K562 (cell line): ENCODE measurements around the gene RBFOX1. TPM values are rescaled to one million over a fixed set of nuclear protein-coding genes. Genes with fewer than 3 reads are reported as not detected.

ENCODE experiments used
- ATAC-seq: fragments of 200-7000 bp; cut with Tn5 transposase; 3 replicates; pipeline ENCODE4 v1.9.1; 2020; ENCODE audit warnings: moderate library complexity
- BruUV-seq: library from RNA; stranded (reverse); fragments of 400-500 nt; replicated peaks from 2 replicates; lab custom pipeline; 2021; lab: Mats Ljungman, UMichigan
- CTCF ChIA-PET: fragments of 300-600 bp; formaldehyde crosslinking; extraction: SDS; loops from one replicate; lab custom pipeline; 2021; ENCODE audit warnings: low intra/inter-chr PET ratio; lab: Yijun Ruan, JAX
- POLR2A ChIA-PET: fragments of 300-600, 350-650 bp; sonication (Branson Sonifier 250); formaldehyde crosslinking; extraction: SDS; loops from one replicate; lab custom pipeline; 2021; ENCODE audit warnings: antibody characterized with exemption, inconsistent platforms; lab: Yijun Ruan, JAX
- DNase-seq, 4 experiments: peaks; one replicate each; pipeline versions ENCODE4 v3.0.0 to v3.0.0-alpha.2; 2011 to 2018; ENCODE audit warnings: low spot score in 3 of 4, mixed read lengths in 3 of 4; ENCODE audit errors: extremely low read depth in 1 of 4
- FAIRE-seq: peaks from 2 replicates; lab custom pipeline; 2011; peaks lifted over from hg19 to GRCh38; lab: Jason Lieb, UNC
- H2AFZ ChIP-seq: 2 replicates; pipeline ENCODE4 v1.6.0; 2011; ENCODE audit warnings: low read depth, low read length, control low read depth, inconsistent platforms
- H3K27ac ChIP-seq: fragments of 200-600 bp; 3 replicates; pipeline ENCODE4 v1.8.0; 2011; ENCODE audit warnings: low read depth, mild to moderate bottlenecking, control low read depth, inconsistent platforms, low read length, moderate library complexity, mixed read lengths; ENCODE audit errors: extremely low read depth
- H3K27me3 ChIP-seq, 2 experiments: fragments of 300-600 bp in 1 of 2; 2 replicates in 1 of 2; 3 replicates in 1 of 2; pipeline versions ENCODE4 v1.6.0 to v1.8.0; 2011; ENCODE audit warnings: inconsistent platforms in 2 of 2, low read length in 2 of 2, mild to moderate bottlenecking in 1 of 2, mixed read lengths in 1 of 2, moderate library complexity in 1 of 2; ENCODE audit not compliant: control insufficient read depth in 2 of 2, insufficient read depth in 2 of 2
- H3K36me3 ChIP-seq: fragments of 300-600 bp; 3 replicates; pipeline ENCODE4 v1.8.0; 2011; ENCODE audit warnings: mild to moderate bottlenecking, low read length, inconsistent platforms; ENCODE audit not compliant: control insufficient read depth, insufficient read depth
- H3K4me1 ChIP-seq, 2 experiments: fragments of 200-600 bp in 1 of 2; replicated peaks in 1 of 2; 2 replicates in 1 of 2; 3 replicates in 1 of 2; pipeline versions ENCODE4 v1.5.1 to v1.8.0; 2011; ENCODE audit warnings: inconsistent platforms in 2 of 2, low read length in 2 of 2, mild to moderate bottlenecking in 1 of 2, mixed read lengths in 1 of 2, moderate library complexity in 1 of 2; ENCODE audit not compliant: control insufficient read depth in 2 of 2, insufficient read depth in 2 of 2
- H3K4me2 ChIP-seq: 2 replicates; pipeline ENCODE4 v1.6.1; 2011; ENCODE audit warnings: low read length, control low read depth, inconsistent platforms, mixed read lengths; ENCODE audit not compliant: insufficient read depth
- H3K4me3 ChIP-seq: fragments of 200-600 bp; sonication (generic), shearing (Covaris generic); 2 replicates; pipeline ENCODE4 v1.5.1; 2016; ENCODE audit warnings: control low read depth, inconsistent platforms
- H3K79me2 ChIP-seq: fragments of 200-600 bp; 3 replicates; pipeline ENCODE4 v1.8.0; 2011; ENCODE audit warnings: low read length, inconsistent platforms; ENCODE audit not compliant: control insufficient read depth, insufficient read depth
- H3K9ac ChIP-seq, 2 experiments: 2 replicates each; pipeline versions ENCODE4 v1.6.0 to v1.6.1; 2011; ENCODE audit warnings: low read depth in 2 of 2, low read length in 2 of 2, control low read depth in 1 of 2, inconsistent platforms in 1 of 2, mild to moderate bottlenecking in 1 of 2, mixed read lengths in 1 of 2; ENCODE audit not compliant: insufficient read depth in 1 of 2
- H3K9me1 ChIP-seq: one replicate; pipeline ENCODE4 v1.6.0; 2011; ENCODE audit warnings: inconsistent platforms, mild to moderate bottlenecking, low read length, moderate library complexity; ENCODE audit not compliant: control insufficient read depth, insufficient read depth
- H3K9me3 ChIP-seq: replicated peaks from 2 replicates; pipeline ENCODE4 v1.5.1; 2011; ENCODE audit warnings: low read depth, low read length, inconsistent platforms; ENCODE audit not compliant: control insufficient read depth, insufficient read depth
- H4K20me1 ChIP-seq: replicated peaks from 2 replicates; pipeline ENCODE4 v1.6.1; 2011; ENCODE audit warnings: low read length, inconsistent platforms, mixed read lengths; ENCODE audit not compliant: control insufficient read depth, insufficient read depth
- ELF4 ChIP-seq: fragments of 450-650 bp; formaldehyde crosslinking; IDR thresholded peaks from 2 replicates; pipeline ENCODE4 v1.4.0; 2022; ENCODE audit warnings: missing genetic modification characterization
- MLX ChIP-seq, 2 experiments: fragments of 450-650 bp in 1 of 2; sonication (generic) in 1 of 2; formaldehyde crosslinking; conservative IDR thresholded peaks; 2 replicates each; pipeline versions ENCODE4 v1.4.0 to v1.8.1; 2020 to 2022; ENCODE audit warnings: mild to moderate bottlenecking in 1 of 2, missing genetic modification reagents in 1 of 2
- NFATC3 ChIP-seq: fragments of 450-650 bp; IDR thresholded peaks from 2 replicates; pipeline ENCODE4 v1.6.1; 2017; ENCODE audit warnings: mild to moderate bottlenecking
- WGBS: fragments of 100-300 bp; shearing (Covaris generic); methylation state at CpG from one replicate; pipeline ENCODE4 v1.1.6; 2016; ENCODE audit warnings: low coverage, mixed read lengths; ENCODE audit not compliant: insufficient coverage; ENCODE audit errors: missing lambda C conversion rate; 5-methylcytosine and 5-hydroxymethylcytosine counted together
- in situ Hi-C: fragments of 300-500 bp; cut with MboI; formaldehyde crosslinking; loops from 4 replicates; pipeline ENCODE4 v1.15.0; 2018; ENCODE audit warnings: inconsistent platforms, mixed read lengths
- intact Hi-C: fragments of 100-400 bp; cut with micrococcal nuclease; formaldehyde crosslinking; loops from 2 replicates; pipeline ENCODE4 v1.14.2; 2022
- polyA plus RNA-seq, 8 experiments: library from polyadenylated mRNA; depleted of rRNA in 4 of 8; stranded (reverse) in 5 of 8; unstranded in 3 of 8; fragments of >200 nt; fragmentation: Nextera tagmentation in 2 of 8; fragmentation: Illumina TruSeq in 1 of 8; extraction: Ambion mirVana in 2 of 8; extraction: Trizol in 1 of 8; gene quantifications; 2 replicates each; pipeline versions ENCODE4 v1.2.1 to v1.2.3, GENCODE V29; 2011 to 2014; ENCODE audit warnings: inconsistent platforms in 1 of 8, missing spikeins in 1 of 8
- total RNA-seq, 7 experiments: library from RNA; depleted of rRNA in 6 of 7; stranded (reverse); fragments of >200 nt in 6 of 7; fragmentation: Illumina TruSeq in 2 of 7; extraction: Trizol in 2 of 7; gene quantifications; 2 replicates each; pipeline versions ENCODE4 v1.2.1 to v1.2.3, GENCODE V29; 2011 to 2021; ENCODE audit warnings: low replicate concordance in 1 of 7

The RBFOX1 gene
- total and polyA plus RNA-seq, 9 of the 15 experiments (the other 6 are each of a cell fraction or from before 2014, with no cell fraction given): 0.03 TPM; not detected in 8

GRCh38 chr16:7638306-7638705, 305.7 kb downstream of the RBFOX1 start (continued):
- TF ChIP-seq MLX (CRISPR knock-in tag; conservative IDR thresholded peaks at IDR 0.05): no peak
- no peak for TF ChIP-seq NFATC3

DNA sequence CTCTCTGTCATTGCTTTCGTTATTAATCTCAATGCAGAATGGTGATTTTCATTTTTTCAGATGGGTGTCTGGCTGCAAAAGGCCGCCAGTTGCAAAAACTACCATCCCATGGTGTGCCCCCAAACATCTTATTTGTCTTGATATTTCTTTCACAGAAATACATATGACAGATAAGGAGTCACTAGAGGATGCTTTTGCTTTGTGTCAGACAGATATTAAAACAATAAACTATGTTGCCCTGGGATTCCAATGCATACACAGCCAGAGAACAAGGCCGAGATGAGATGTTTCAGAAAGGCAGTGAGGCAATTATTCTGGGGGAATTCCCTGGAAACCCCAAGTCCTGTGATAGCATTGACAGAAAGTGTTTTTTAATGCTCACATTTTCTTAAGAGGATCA, 307.7 kb downstream of the RBFOX1 start:
- Histone ChIP-seq H3K9ac (no peak overlapping the region), H3K4me1 (no peaks in the 10 kb centered on the region), H3K27ac (no peak overlapping the region), H3K79me2 (no peaks in the 10 kb centered on the region), H3K4me3 (no peak overlapping the region), H3K36me3 (no peaks in the 10 kb centered on the region), H2AFZ (no peak overlapping the region), H3K27me3 (peaks cover 3 to 8% of the 10 kb centered on the region in 2 experiments; a peak in 2 of 5 replicates), H3K9me1 (no peaks in the 10 kb centered on the region), H3K4me2 (no peak overlapping the region), H4K20me1 (0 out of 2 replicates have a peak, but pooled peaks cover 3% of the 10 kb centered on the region)
- CTCF ChIA-PET: no interaction called here
- WGBS: 0% methylated on average over 3 of the region's 3 CpGs
- DNase-seq (no peak), FAIRE-seq (no peak)
- intact Hi-C loops: no loop called here
- TF ChIP-seq ELF4 (CRISPR knock-in tag): no peak
- TF ChIP-seq, all 486 proteins: peak for 0
- BruUV-seq: no TSS peak
- H3K9me3 ChIP-seq: no peaks in the 10 kb centered on the region
- no peak for ATAC-seq
- in situ Hi-C loops: no loop called here
- POLR2A ChIA-PET: interaction anchor here (0.7 kb wide), 1 partner anchor 213 kb away, joined by 3 read pairs; no protein-coding TSS in a partner anchor
